AG04450 (cell line): ENCODE measurements around the gene ZDHHC7. TPM values are rescaled to one million over a fixed set of nuclear protein-coding genes. Genes with fewer than 3 reads are reported as not detected.

Experiments
- CTCF ChIA-PET: fragments of 300-600, 350-600 bp; formaldehyde crosslinking; extraction: SDS; loops from one replicate; lab custom pipeline; 2022; ENCODE audit warnings: antibody characterized with exemption, inconsistent platforms; lab: Charles Lee
- POLR2A ChIA-PET: fragments of 350-600 bp; formaldehyde crosslinking; extraction: SDS; loops from one replicate; lab custom pipeline; 2021; ENCODE audit warnings: antibody characterized with exemption, inconsistent platforms; lab: Yijun Ruan, JAX
- DNase-seq: peaks from one replicate; pipeline ENCODE4 v3.0.0-alpha.2; 2011; ENCODE audit warnings: low read depth, low spot score
- H3K27ac ChIP-seq: one replicate; pipeline ENCODE4 v1.5.1; 2012; ENCODE audit warnings: low read depth, low read length, control low read depth
- H3K27me3 ChIP-seq: one replicate; pipeline ENCODE4 v1.6.0; 2012; ENCODE audit warnings: low read length; ENCODE audit not compliant: control insufficient read depth, insufficient read depth
- H3K4me3 ChIP-seq: 2 replicates; pipeline ENCODE4 v1.5.1; 2011; ENCODE audit warnings: mild to moderate bottlenecking, low read depth, low read length, control low read depth
- H3K9me3 ChIP-seq: 2 replicates; pipeline ENCODE4 v1.5.1; 2012; ENCODE audit warnings: low read length; ENCODE audit not compliant: control insufficient read depth, insufficient read depth
- polyA plus RNA-seq: library from polyadenylated mRNA; depleted of rRNA; stranded (reverse); fragments of >200 nt; gene quantifications from 2 replicates; pipeline ENCODE4 v1.2.3, GENCODE V29; 2011
- TF ChIP-seq, protein P1 (sequence below): IDR thresholded peaks from 2 replicates; pipeline ENCODE4 v1.5.1; 2011; ENCODE audit warnings: low read depth, low read length, control low read depth, inconsistent platforms

ZDHHC7 gene
- polyA plus RNA-seq, 1 experiment: 136 TPM

DNA sequence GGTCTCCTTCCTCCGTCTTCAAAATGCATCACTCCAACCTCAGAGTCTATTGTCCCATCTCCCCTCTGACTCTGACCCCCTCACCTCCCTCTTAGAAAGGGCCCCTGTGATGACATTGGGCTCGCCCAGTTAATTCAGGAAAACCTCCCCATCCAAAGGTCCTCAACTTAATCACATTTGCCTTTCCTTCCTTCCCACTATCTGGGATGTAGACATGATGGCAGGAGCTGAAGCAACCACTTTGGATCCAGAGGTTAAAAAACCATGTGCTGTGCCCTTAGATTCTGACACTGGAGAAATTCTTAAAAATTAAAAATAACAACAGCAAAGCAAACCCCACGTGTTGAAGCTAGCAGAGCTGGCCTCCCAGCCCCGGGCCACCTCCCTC lies 80.2 kb downstream of the ZDHHC7 start:
- no peaks in the 10 kb centered on the region for H3K27me3 ChIP-seq
- no peak overlapping the region for H3K27ac ChIP-seq
- ChIA-PET POLR2A (no interaction called here), CTCF (interaction anchor here (1.7 to 2.1 kb wide), 2 partner anchors 21 to 176 kb away, joined by 10 read pairs; no protein-coding TSS in a partner anchor)
- H3K4me3 ChIP-seq: no peak overlapping the region
- TF ChIP-seq, protein P1, sequence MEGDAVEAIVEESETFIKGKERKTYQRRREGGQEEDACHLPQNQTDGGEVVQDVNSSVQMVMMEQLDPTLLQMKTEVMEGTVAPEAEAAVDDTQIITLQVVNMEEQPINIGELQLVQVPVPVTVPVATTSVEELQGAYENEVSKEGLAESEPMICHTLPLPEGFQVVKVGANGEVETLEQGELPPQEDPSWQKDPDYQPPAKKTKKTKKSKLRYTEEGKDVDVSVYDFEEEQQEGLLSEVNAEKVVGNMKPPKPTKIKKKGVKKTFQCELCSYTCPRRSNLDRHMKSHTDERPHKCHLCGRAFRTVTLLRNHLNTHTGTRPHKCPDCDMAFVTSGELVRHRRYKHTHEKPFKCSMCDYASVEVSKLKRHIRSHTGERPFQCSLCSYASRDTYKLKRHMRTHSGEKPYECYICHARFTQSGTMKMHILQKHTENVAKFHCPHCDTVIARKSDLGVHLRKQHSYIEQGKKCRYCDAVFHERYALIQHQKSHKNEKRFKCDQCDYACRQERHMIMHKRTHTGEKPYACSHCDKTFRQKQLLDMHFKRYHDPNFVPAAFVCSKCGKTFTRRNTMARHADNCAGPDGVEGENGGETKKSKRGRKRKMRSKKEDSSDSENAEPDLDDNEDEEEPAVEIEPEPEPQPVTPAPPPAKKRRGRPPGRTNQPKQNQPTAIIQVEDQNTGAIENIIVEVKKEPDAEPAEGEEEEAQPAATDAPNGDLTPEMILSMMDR: no peak
- H3K9me3 ChIP-seq: no peaks in the 10 kb centered on the region; the same call in 1 of the 2 replicates
- no peak for DNase-seq

DNA sequence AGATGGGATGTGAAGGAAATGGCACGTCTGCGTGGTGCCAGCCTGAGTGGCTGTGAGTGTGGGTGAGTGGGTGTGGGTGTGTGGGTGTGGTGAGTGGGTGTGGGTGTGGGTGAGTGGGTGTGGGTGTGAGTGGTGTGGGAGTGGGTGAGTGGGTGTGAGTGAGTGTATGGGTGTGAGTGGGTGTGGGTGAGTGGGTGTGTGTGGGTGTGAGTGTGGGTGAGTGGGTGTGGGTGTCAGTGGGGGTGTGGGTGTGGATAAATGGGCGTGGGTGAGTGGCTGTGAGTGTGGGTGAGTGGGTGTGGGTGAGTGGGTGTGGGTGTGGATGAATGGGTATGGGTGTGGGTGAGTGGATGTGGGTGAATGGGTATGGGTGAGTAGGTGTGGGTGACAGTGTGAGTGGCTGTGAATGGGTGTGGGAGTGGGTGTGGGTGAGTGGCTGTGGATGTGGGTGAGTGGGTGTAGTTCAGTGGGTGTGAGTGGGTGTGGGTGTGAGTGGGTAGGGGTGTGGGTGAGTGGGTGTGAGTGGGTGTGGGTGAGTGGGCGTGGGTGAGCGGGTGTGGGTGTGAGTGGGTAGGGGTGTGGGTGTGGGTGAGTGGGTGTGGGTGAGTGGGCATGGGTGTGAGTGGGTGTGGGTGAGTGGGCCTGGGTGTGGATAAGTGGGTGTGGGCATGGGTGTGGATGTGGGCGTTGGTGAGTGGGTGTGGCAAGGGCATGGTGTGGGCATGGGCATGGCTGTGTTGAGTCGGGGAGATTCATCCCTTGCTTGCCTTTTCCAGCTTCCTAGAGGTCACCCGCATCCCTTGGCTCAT lies 80.8 kb downstream of the ZDHHC7 start:
- TF ChIP-seq, protein P1: no peak
- no peaks in the 10 kb centered on the region; the same call in 1 of the 2 replicates for H3K9me3 ChIP-seq
- H3K27ac ChIP-seq: no peak overlapping the region
- ChIA-PET POLR2A (no interaction called here), CTCF (interaction anchor here (1.7 to 2.1 kb wide), 2 partner anchors 22 to 176 kb away, joined by 10 read pairs; no protein-coding TSS in a partner anchor)
- DNase-seq: no peak
- no peak overlapping the region for H3K4me3 ChIP-seq
- no peaks in the 10 kb centered on the region for H3K27me3 ChIP-seq

DNA sequence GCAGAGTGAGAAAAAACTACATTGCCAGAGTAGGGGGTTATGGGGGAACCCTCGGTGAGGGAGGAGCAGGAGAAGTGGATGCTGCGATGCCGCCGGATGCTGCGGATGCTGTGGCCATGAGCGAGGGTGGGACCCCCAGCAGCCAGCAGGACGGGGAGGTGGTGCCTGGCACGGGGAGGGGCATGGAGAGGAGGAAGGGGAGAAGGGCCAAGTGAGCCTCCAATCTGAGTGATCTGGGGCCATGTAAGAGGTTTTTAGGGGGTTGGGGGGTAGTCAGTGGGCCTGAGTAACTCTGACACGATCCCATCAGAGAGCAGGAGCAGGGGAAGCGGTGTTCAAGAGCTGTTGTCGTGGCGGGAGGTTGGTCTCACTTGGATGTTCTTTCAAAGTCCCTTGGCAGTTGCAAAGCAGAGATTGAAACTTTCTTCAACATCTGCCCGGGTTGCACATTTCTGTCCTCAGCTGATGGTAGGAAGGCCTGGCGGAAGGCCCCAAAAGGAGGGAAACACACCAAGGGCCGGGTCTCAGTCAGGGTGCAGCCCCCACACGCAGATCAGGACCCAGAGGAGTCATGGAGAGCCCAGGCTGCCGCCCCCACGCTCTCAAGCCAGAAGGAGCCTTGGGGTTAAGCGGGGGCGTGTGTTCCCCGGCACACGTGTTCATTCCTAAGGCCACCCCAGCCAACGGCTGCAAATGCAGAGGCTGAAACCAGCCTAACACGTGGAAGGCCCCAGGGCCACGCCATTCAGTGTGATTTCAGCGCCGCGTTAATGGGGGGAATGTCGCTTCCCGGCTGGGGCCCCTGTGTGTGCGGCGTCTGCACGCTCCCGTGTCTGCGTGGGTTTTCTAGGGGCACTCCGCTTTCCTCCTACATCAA lies 81.7 kb downstream of the ZDHHC7 start:
- TF ChIP-seq, protein P1: no peak
- Histone ChIP-seq H3K27ac (no peak overlapping the region), H3K27me3 (no peaks in the 10 kb centered on the region), H3K4me3 (no peak overlapping the region), H3K9me3 (no peaks in the 10 kb centered on the region; the same call in 1 of the 2 replicates)
- ChIA-PET CTCF (no interaction called here), POLR2A (no interaction called here)
- no peak for DNase-seq

DNA sequence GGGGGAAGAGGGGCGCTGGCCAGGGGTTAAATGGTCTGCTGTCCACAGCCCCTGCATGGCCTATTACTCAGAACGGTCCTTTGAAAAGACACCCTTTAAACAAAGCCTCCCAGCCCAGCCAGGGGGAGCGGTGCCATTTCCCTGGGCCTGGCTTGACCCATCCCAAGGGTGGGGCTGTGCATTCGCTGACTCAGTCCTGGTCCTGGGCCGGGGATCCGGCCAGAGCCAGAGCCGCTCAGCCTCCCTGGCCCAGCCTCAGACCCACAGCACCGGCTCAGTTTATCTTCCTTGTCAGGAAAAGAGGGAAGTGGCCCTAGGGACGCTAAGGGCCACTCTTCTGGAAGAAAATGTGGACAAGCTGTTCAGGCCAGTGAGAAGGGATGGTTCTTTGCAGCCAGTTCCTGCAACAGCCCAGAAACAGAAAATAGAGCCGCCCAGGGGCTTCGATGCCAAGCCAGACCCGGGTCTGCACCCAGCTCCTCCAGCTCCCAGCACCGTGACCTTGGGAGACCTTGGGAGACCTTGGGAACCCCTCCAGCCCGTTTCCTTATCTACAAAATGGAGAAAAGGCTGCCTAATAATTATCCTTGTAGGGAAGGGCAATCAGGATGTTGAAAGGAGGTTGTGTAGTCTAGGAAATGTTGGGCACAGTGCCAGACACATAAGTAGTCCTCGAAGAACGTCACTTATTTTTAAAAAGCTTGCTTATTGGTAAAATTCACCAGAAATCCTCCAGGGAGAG lies 82.5 kb downstream of the ZDHHC7 start:
- Histone ChIP-seq H3K27ac (no peak overlapping the region), H3K27me3 (no peaks in the 10 kb centered on the region), H3K9me3 (no peaks in the 10 kb centered on the region; the same call in 1 of the 2 replicates), H3K4me3 (no peak overlapping the region)
- DNase-seq: no peak
- POLR2A ChIA-PET: interaction anchor here (0.6 kb wide), 1 partner anchor 24 kb away, joined by 5 read pairs; no protein-coding TSS in a partner anchor
- TF ChIP-seq, protein P1: no peak
- CTCF ChIA-PET: no interaction called here
